Measurements from ENCODE around the gene IL24. TPM values are rescaled to one million over a fixed set of nuclear protein-coding genes. Genes with fewer than 3 reads are reported as not detected.

IL24 gene
- total RNA-seq, 2 experiments from 2014 or later = not detected

DNA sequence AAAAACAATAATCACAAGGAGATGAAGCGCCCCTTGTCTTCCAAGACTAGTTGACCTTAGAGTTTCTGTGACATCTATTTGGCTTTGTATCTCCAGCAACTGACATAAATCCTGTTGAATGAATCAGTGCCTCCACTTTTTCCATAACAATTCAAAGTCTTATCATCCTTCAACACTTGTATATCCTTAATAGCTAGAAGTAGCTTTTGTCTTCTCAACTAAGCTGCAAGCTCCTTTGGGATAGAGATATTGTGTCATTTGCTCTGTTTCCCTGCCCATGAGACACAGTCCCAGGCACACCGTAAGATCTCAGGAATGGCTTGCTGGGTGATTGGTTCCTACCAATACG, 43.3 kb downstream of the IL24 start:
- peaks cover 6% of the 10 kb centered on the region for H3K4me1 Mint-ChIP-seq
- peaks cover 23% of the 10 kb centered on the region for H3K27me3 Mint-ChIP-seq
- CTCF ChIA-PET = interaction anchor here (1.1 to 2.6 kb wide), 3 partner anchors 13 to 31 kb away, joined by 3 to 7 read pairs (median 7); no protein-coding TSS in a partner anchor
- no peaks in the 10 kb centered on the region for H3K36me3 Mint-ChIP-seq
- no peaks in the 10 kb centered on the region for H3K9me3 Mint-ChIP-seq (ENCODE audit: low read depth)
- no peak overlapping the region for H3K27ac Mint-ChIP-seq
- no peak for ATAC-seq
- no peak overlapping the region for H3K4me3 Mint-ChIP-seq
- DNase-seq = no peak

DNA sequence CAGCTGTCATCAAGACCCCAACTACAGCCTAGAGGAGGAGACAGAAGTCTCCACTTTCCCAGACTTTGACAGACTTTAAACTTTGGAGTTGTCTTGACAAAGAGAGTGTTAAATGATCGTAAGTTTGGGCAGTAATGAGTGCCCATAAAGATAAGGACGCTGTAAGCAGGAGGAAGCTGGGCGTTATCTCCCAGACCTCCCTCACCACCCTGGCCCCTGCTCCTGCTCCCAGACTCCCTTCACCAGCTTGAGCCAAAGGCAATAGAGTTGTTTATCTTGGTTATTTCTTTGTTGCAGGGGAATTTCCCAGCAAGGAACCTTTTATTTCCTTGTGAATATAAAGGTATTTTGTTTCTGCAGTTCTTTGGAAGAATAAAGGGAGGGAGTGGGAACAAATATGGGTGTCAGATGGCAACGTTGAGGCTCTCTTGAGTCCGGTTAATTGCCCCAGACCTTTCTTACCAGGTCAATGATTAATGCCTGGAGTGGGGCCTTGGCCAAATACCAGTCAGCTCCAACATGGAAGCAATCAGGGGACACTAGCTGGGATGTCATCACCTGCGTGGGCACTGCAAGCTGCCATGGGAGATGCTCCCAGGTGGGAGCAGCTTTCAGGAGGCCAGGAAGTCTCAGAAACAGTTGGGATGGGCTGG, 44.6 kb downstream of the IL24 start:
- Mint-ChIP-seq H3K4me3 (no peak overlapping the region), H3K27ac (no peak overlapping the region), H3K4me1 (peaks cover 5% of the 10 kb centered on the region), H3K36me3 (no peaks in the 10 kb centered on the region), H3K9me3 (ENCODE audit: low read depth) (no peaks in the 10 kb centered on the region), H3K27me3 (peaks cover 29% of the 10 kb centered on the region)
- DNase-seq = no peak
- CTCF ChIA-PET = interaction anchor here (2.2 to 3.0 kb wide), 4 partner anchors 9 to 40 kb away, joined by 7 to 21 read pairs (median 10); no protein-coding TSS in a partner anchor
- no peak for ATAC-seq

DNA sequence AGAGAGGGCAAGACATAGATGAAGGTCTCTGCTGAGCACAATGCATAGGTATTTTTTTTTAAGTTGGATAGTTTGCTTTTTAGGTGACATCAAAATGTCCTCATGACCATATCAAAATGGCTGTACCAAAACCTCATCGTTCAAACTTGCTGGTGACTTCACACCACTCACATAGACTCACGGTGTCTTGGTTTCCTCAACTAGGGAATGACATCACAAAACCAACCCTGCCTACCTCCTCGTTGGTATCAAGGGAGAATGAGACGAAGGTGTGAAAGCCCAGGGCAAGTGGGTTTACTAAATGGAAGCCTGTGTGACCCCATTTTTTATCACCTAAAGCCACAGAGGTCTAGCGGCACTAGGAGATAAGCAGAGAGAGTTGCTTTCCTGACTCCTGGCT, 47.5 kb downstream of the IL24 start:
- Mint-ChIP-seq H3K4me3 (no peak overlapping the region), H3K27me3 (peaks cover 32% of the 10 kb centered on the region), H3K36me3 (no peaks in the 10 kb centered on the region), H3K9me3 (ENCODE audit: low read depth) (no peaks in the 10 kb centered on the region), H3K27ac (no peak overlapping the region), H3K4me1 (peaks cover 5% of the 10 kb centered on the region)
- CTCF ChIA-PET = no interaction called here
- DNase-seq (no peak), ATAC-seq (peak; percentile 49)

- no peak for ATAC-seq
- H3K4me1 Mint-ChIP-seq = peaks cover 5% of the 10 kb centered on the region
- no peak overlapping the region for H3K27ac Mint-ChIP-seq
- peaks cover 32% of the 10 kb centered on the region for H3K27me3 Mint-ChIP-seq
- peaks cover 2% of the 10 kb centered on the region for H3K36me3 Mint-ChIP-seq
- no peak for DNase-seq
- no peaks in the 10 kb centered on the region for H3K9me3 Mint-ChIP-seq (ENCODE audit: low read depth)
- H3K4me3 Mint-ChIP-seq = no peak overlapping the region
- CTCF ChIA-PET = interaction anchor here (0.6 to 1.6 kb wide), 3 partner anchors 14 to 219 kb away, joined by 3 to 4 read pairs (median 3); no protein-coding TSS in a partner anchor
Measured at GRCh38 chr1:206945779-206946178, 48.5 kb downstream of the IL24 start.

- H3K27ac Mint-ChIP-seq = no peak within 1 kb of the TSS
- no peak for ATAC-seq
- H3K27me3 Mint-ChIP-seq = peaks cover 32% of the 10 kb centered on the region
- peaks cover 5% of the 10 kb centered on the region for H3K4me1 Mint-ChIP-seq
- DNase-seq = no peak
- CTCF ChIA-PET = interaction anchor here (0.6 to 2.0 kb wide), 6 partner anchors 13 to 220 kb away, joined by 3 to 5 read pairs (median 4); no protein-coding TSS in a partner anchor
- peaks cover 2% of the 10 kb centered on the region for H3K36me3 Mint-ChIP-seq
- no peaks in the 10 kb centered on the region for H3K9me3 Mint-ChIP-seq (ENCODE audit: low read depth)
- no peak within 1 kb of the TSS for H3K4me3 Mint-ChIP-seq
Measured at GRCh38 chr1:206946261-206946660, 49.0 kb downstream of the IL24 start, which contains the start of gene PIGR. Gene PIGR, minus strand, starts transcription at chr1:206946466. Its CDS starts 5,935 bp downstream, at chr1:206940531.

GRCh38 chr1:206947255-206947654, 50.0 kb downstream of the IL24 start:
- Mint-ChIP-seq H3K9me3 (ENCODE audit: low read depth) (no peaks in the 10 kb centered on the region), H3K4me1 (peaks cover 5% of the 10 kb centered on the region), H3K4me3 (no peak overlapping the region), H3K27me3 (peaks cover 30% of the 10 kb centered on the region), H3K36me3 (peaks cover 2% of the 10 kb centered on the region), H3K27ac (no peak overlapping the region)
- no peak for DNase-seq
- no peak for ATAC-seq
- CTCF ChIA-PET = interaction anchor here (0.6 to 2.0 kb wide), 7 partner anchors 9 to 317 kb away, joined by 3 to 5 read pairs (median 4); no protein-coding TSS in a partner anchor

GRCh38 chr1:206949208-206949607, 52.0 kb downstream of the IL24 start:
- CTCF ChIA-PET = interaction anchor here (2.1 to 3.4 kb wide), 2 partner anchors 15 to 140 kb away, joined by 6 to 20 read pairs; no protein-coding TSS in a partner anchor
- DNase-seq (no peak), ATAC-seq (no peak)
- H3K4me3 Mint-ChIP-seq = no peak overlapping the region
- H3K27ac Mint-ChIP-seq = no peak overlapping the region
- peaks cover 2% of the 10 kb centered on the region for H3K36me3 Mint-ChIP-seq
- H3K9me3 Mint-ChIP-seq (ENCODE audit: low read depth) = no peaks in the 10 kb centered on the region
- peaks cover 5% of the 10 kb centered on the region for H3K4me1 Mint-ChIP-seq
- H3K27me3 Mint-ChIP-seq = peaks cover 20% of the 10 kb centered on the region

DNA sequence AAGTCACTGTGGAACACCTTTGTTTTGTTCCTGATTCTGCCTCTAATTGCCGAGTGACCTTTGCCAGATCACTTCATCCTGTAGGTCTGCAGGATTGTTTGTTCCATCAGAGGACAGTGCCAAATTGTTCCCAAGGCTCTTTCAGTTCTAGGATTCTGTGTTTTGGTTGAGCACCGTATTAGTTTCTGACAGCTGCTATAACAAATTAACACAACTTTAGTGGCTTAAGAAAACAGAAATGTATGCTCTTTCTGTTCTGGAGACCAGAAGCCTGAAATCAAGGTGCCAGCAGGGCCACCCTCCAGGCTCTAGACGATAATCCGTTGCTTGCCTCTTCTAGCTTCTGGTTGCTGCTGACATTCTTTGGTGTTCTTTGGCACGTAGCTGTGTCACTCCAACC, 52.4 kb downstream of the IL24 start:
- no peaks in the 10 kb centered on the region for H3K9me3 Mint-ChIP-seq (ENCODE audit: low read depth)
- CTCF ChIA-PET = interaction anchor here (2.1 to 3.4 kb wide), 2 partner anchors 15 to 140 kb away, joined by 6 to 20 read pairs; no protein-coding TSS in a partner anchor

DNA sequence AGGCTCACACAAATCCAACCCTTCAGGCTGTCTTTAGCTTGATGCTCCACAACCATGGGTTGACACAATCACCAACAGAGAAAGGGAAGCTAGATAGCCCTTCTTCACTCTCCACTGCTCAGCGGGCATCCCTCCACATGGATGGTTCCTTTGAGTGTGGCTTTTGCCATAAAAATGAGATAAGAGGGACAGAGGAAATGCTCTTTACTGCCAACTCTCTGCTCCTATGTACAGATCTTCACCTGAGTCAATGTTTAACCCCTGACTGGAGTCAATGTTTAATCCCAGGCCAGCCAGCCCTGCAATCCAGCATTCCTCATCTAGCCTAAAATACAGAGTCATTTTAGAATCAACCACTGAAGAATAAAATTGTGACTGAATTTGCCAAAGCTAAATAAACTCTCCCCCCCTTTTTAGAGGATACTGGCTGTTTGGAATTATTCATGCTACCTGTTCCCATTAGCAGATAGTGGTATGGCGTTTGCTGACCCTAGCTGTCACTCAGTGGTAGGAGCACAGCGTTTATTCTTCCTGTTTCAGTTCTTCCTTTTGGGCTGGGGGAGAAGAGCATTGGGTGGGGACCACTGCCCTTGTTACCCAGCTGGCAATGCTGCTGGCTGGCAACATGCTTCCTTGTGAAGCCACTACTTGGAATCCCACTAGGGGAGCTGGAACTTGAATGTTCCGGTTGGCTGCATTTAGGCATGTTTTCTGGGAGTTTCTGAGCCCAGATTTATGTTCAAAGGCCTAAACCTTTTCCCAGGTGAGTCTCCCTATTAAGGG, 54.3 kb downstream of the IL24 start:
- DNase-seq (no peak), ATAC-seq (no peak)
- peaks cover 12% of the 10 kb centered on the region for H3K4me1 Mint-ChIP-seq
- CTCF ChIA-PET = interaction anchor here (1.0 to 3.4 kb wide), 5 partner anchors 9 to 287 kb away, joined by 3 to 20 read pairs (median 3); partner anchors contain the start of gene C1orf116
- H3K27ac Mint-ChIP-seq = no peak overlapping the region
- H3K9me3 Mint-ChIP-seq (ENCODE audit: low read depth) = no peaks in the 10 kb centered on the region
- H3K36me3 Mint-ChIP-seq = peaks cover 2% of the 10 kb centered on the region
- peaks cover 3% of the 10 kb centered on the region for H3K27me3 Mint-ChIP-seq
- H3K4me3 Mint-ChIP-seq = no peak overlapping the region

More for the DNA sequence above, 52.4 kb downstream of the IL24 start:
- Mint-ChIP-seq H3K36me3 (peaks cover 2% of the 10 kb centered on the region), H3K4me3 (no peak overlapping the region), H3K27me3 (peaks cover 18% of the 10 kb centered on the region), H3K4me1 (peaks cover 6% of the 10 kb centered on the region), H3K27ac (no peak overlapping the region)
- DNase-seq (no peak), ATAC-seq (no peak)

- Mint-ChIP-seq H3K36me3 (peaks cover 2% of the 10 kb centered on the region), H3K27ac (no peak overlapping the region), H3K27me3 (peaks cover 3% of the 10 kb centered on the region), H3K4me1 (peaks cover 12% of the 10 kb centered on the region), H3K4me3 (no peak overlapping the region), H3K9me3 (ENCODE audit: low read depth) (no peaks in the 10 kb centered on the region)
- CTCF ChIA-PET = interaction anchor here (1.0 to 3.4 kb wide), 4 partner anchors 8 to 288 kb away, joined by 3 to 20 read pairs (median 4); no protein-coding TSS in a partner anchor
- DNase-seq (no peak), ATAC-seq (no peak)
Measured at GRCh38 chr1:206952171-206952570, 54.9 kb downstream of the IL24 start.

- H3K9me3 Mint-ChIP-seq (ENCODE audit: low read depth) = no peaks in the 10 kb centered on the region
- DNase-seq (no peak), ATAC-seq (no peak)
- peaks cover 12% of the 10 kb centered on the region for H3K4me1 Mint-ChIP-seq
- H3K27me3 Mint-ChIP-seq = peaks cover 4% of the 10 kb centered on the region
- no peak overlapping the region for H3K4me3 Mint-ChIP-seq
- CTCF ChIA-PET = interaction anchor here (1.8 to 2.3 kb wide), 2 partner anchors 12 to 27 kb away, joined by 5 to 7 read pairs; no protein-coding TSS in a partner anchor
- no peak overlapping the region for H3K27ac Mint-ChIP-seq
- H3K36me3 Mint-ChIP-seq = peaks cover 2% of the 10 kb centered on the region
Measured at GRCh38 chr1:206953126-206953525, 55.9 kb downstream of the IL24 start.

DNA sequence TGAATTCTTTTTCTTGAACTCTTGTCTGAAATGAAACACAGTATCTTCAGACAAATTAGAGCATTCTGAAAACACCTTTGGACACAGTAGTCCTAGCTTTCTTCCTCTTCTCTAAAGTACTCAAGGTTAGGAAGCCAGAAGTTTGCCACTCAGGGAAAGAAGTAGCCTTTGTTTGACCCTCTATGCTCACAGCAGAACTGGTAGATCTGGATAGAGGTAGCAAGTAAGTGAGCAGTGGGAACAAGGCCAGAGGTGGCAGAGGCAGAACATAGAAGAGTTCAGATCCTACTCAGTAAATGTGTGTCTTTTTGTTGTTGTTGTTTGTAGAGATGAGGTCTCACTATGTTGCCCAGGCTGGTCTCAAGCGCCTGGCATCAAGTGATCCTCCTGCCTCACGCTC, 56.4 kb downstream of the IL24 start:
- H3K36me3 Mint-ChIP-seq = peaks cover 2% of the 10 kb centered on the region
- H3K4me1 Mint-ChIP-seq = peaks cover 12% of the 10 kb centered on the region
- peaks cover 7% of the 10 kb centered on the region for H3K27me3 Mint-ChIP-seq
- CTCF ChIA-PET = interaction anchor here (1.2 to 2.3 kb wide), 6 partner anchors 12 to 46 kb away, joined by 3 to 11 read pairs (median 6); no protein-coding TSS in a partner anchor
- no peak overlapping the region for H3K4me3 Mint-ChIP-seq
- no peaks in the 10 kb centered on the region for H3K9me3 Mint-ChIP-seq (ENCODE audit: low read depth)
- no peak for ATAC-seq
- DNase-seq = no peak
- no peak overlapping the region for H3K27ac Mint-ChIP-seq
